ENCODE data around the gene CSHL1. TPM values are rescaled to one million over a fixed set of nuclear protein-coding genes. Genes with fewer than 3 reads are reported as not detected.

The CSHL1 gene
- total and polyA plus RNA-seq, 2 experiments from 2014 or later: 0.44 TPM; not detected in 1

GRCh38 chr17:63955232-63955631, 44.2 kb upstream of the CSHL1 start (continued):
- TF ChIP-seq REST (IDR thresholded peaks at IDR 0.05; ENCODE audit: unreplicated experiment) (no peak), EZH2phosphoT487 (IDR thresholded peaks at IDR 0.05; ENCODE audit: unreplicated experiment) (no peak), POLR2AphosphoS5 (IDR thresholded peaks at IDR 0.05; ENCODE audit: low read depth) (no peak), JUNB (IDR thresholded peaks at IDR 0.05; ENCODE audit: unreplicated experiment) (no peak)
- TF ChIP-seq, protein P1, sequence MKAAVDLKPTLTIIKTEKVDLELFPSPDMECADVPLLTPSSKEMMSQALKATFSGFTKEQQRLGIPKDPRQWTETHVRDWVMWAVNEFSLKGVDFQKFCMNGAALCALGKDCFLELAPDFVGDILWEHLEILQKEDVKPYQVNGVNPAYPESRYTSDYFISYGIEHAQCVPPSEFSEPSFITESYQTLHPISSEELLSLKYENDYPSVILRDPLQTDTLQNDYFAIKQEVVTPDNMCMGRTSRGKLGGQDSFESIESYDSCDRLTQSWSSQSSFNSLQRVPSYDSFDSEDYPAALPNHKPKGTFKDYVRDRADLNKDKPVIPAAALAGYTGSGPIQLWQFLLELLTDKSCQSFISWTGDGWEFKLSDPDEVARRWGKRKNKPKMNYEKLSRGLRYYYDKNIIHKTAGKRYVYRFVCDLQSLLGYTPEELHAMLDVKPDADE (IDR thresholded peaks at IDR 0.05): no peak

DNA sequence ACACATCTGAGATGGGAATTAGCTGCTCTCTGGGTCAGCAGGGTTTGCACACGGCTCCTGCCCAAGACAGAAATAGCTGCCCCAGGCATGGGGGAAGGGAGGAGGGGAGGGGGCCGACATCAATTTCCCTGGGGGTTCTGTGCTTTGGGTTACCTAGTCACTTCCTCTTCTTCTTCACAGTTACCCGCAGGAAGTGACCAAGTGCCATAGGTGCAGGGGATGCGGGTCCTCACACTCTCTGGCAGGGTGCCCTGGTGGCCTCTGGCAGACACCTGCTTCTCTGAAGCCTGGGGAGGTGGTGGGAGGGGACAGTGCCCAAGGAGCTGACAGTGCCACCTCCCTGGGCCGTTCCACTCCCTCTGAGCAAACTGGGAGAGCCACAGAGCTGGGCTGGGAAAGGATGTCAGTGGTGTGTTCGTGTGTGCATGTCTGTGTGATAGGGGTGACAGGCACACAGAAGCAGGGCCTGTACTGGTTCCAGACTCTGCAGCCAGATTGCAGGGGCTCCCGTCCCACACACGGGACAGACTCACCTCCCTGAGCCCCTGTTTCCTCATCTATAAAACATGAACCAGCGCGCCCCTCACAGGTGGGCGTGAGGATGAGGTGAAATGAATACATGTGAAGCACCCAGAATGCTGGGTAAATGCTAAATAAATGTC, 43.5 kb upstream of the CSHL1 start:
- H3K4me1 Mint-ChIP-seq: peaks cover 3% of the 10 kb centered on the region; the same call in 2 of the 3 replicates
- H3K36me3 ChIP-seq (ENCODE audit: insufficient read depth): no peaks in the 10 kb centered on the region
- H3K36me3 Mint-ChIP-seq (ENCODE audit: low read depth): peaks cover 13% of the 10 kb centered on the region; the same call in 2 of the 3 replicates
- no peaks in the 10 kb centered on the region for H3F3A ChIP-seq (replicated peaks; ENCODE audit: low read depth)
- TF ChIP-seq EZH2 (IDR thresholded peaks at IDR 0.05; ENCODE audit: low read depth, unreplicated experiment) (no peak), EZH2phosphoT487 (IDR thresholded peaks at IDR 0.05; ENCODE audit: unreplicated experiment) (no peak), NANOG (IDR thresholded peaks at IDR 0.05; ENCODE audit: borderline replicate concordance) (no peak), ZNF331 (CRISPR knock-in tag; IDR thresholded peaks at IDR 0.05; ENCODE audit: low read depth) (no peak)
- TF ChIP-seq, protein P1 (IDR thresholded peaks at IDR 0.05): no peak
- H3K4me1 ChIP-seq (ENCODE audit: insufficient read depth): no peaks in the 10 kb centered on the region
- no peak overlapping the region for H3K4me3 Mint-ChIP-seq
- ATAC-seq (no peak), DNase-seq (ENCODE audit: low spot score) (no peak)
- H3K27ac Mint-ChIP-seq: no peak overlapping the region
- H3K9me2 ChIP-seq (ENCODE audit: insufficient read depth): no peaks in the 10 kb centered on the region
- H3K79me2 ChIP-seq (replicated peaks; ENCODE audit: insufficient read depth): no peaks in the 10 kb centered on the region
- H3K4me3 ChIP-seq: no peak overlapping the region
- no peak overlapping the region for H2AFZ ChIP-seq
- no peaks in the 10 kb centered on the region for H3K27me3 ChIP-seq (ENCODE audit: insufficient read depth)
- no peak overlapping the region for H3K4me2 ChIP-seq
- H3K27me3 Mint-ChIP-seq (ENCODE audit: insufficient read depth, low read depth, poor library complexity): peaks cover 10% of the 10 kb centered on the region
- H3K27ac ChIP-seq (ENCODE audit: low read depth): no peak overlapping the region
- no peaks in the 10 kb centered on the region for H3K9me3 Mint-ChIP-seq
- no peaks in the 10 kb centered on the region for H4K20me1 ChIP-seq (replicated peaks; ENCODE audit: insufficient read depth)
